ENCODE results near the gene STOX2. TPM values are rescaled to one million over a fixed set of nuclear protein-coding genes. Genes with fewer than 3 reads are reported as not detected.

The STOX2 gene
- total and polyA plus RNA-seq, 2 of the 8 experiments (the other 6 are each of a cell fraction or from before 2014, with no cell fraction given) = 5.5 to 20.0 TPM

- H2BK5ac ChIP-seq (ENCODE audit: low read depth, low read length) = no peak overlapping the region
- H4K91ac ChIP-seq (replicated peaks; ENCODE audit: insufficient read length, low read length) = no peak overlapping the region
- H2AFZ ChIP-seq (ENCODE audit: low read length) = no peak overlapping the region
- H3K18ac ChIP-seq (ENCODE audit: extremely low read depth, low read length) = no peak overlapping the region
- no peak overlapping the region for H3K4me3 ChIP-seq (ENCODE audit: extremely low read depth in 1 of 4, insufficient read depth in 2 of 4, low read depth in 3 of 4, low read length in 4 of 4)
- FAIRE-seq (no peak), DNase-seq (ENCODE audit: low read depth in 1 of 2, low spot score in 2 of 2) (no peak)
- peaks cover 2% of the 10 kb centered on the region; the same call in 1 of the 2 replicates for H3K79me1 ChIP-seq (ENCODE audit: low read depth, low read length)
- H3K79me2 ChIP-seq (ENCODE audit: control insufficient read depth in 1 of 2, insufficient read depth in 2 of 2, low read length in 2 of 2) = peaks cover 3 to 53% of the 10 kb centered on the region in 2 experiments; a peak in 3 of 4 replicates
- H3K36me3 ChIP-seq (ENCODE audit: control insufficient read depth in 2 of 4, insufficient read depth in 4 of 4, low read length in 3 of 4) = no peaks in the 10 kb centered on the region
- peaks cover under 1 to 20% (median 9%) of the 10 kb centered on the region in 4 experiments; a peak in 6 of 7 replicates for H3K27me3 ChIP-seq (replicated peaks in 1 of 4; ENCODE audit: control insufficient read depth in 3 of 4, extremely low read depth in 1 of 4, insufficient read depth in 3 of 4, low read length in 3 of 4)
- no peak overlapping the region for H2AK5ac ChIP-seq (ENCODE audit: low read depth, low read length)
- no peak overlapping the region for H3K27ac ChIP-seq (ENCODE audit: low read depth, low read length)
- 97% methylated on average over 8 of the region's 8 CpGs; no CpG with 5 or more reads in 1 of the 2 experiments for WGBS, 2 experiments (ENCODE audit: extremely low coverage in 1 of 2, insufficient coverage in 1 of 2, insufficient read length in 1 of 2, insufficient replicate concordance in 2 of 2, low coverage in 1 of 2, low lambda C conversion rate in 2 of 2, missing lambda C conversion rate in 1 of 2)
- H4K5ac ChIP-seq (ENCODE audit: insufficient read length, low read depth, low read length) = no peak overlapping the region
- H3K4me1 ChIP-seq (replicated peaks in 1 of 4; ENCODE audit: control insufficient read depth in 3 of 4, insufficient read depth in 4 of 4, low read length in 3 of 4) = peaks cover 2 to 4% (median 3%) of the 10 kb centered on the region in 4 experiments; a peak in 4 of 7 replicates
- no peak overlapping the region for H3K4ac ChIP-seq (replicated peaks; ENCODE audit: insufficient read length, low read depth, low read length)
- H3K14ac ChIP-seq (ENCODE audit: insufficient read length) = no peak overlapping the region
- H3K56ac ChIP-seq (replicated peaks; ENCODE audit: insufficient read length, low read depth, low read length) = no peak overlapping the region
- no peak overlapping the region for H2BK120ac ChIP-seq (replicated peaks; ENCODE audit: low read depth, low read length)
- no peak overlapping the region for H2BK12ac ChIP-seq (ENCODE audit: low read depth, low read length)
- H4K20me1 ChIP-seq (replicated peaks in 1 of 2; ENCODE audit: control insufficient read depth in 1 of 2, insufficient read depth in 2 of 2, low read length in 2 of 2) = no peaks in the 10 kb centered on the region
- no peaks in the 10 kb centered on the region for H3K23me2 ChIP-seq (ENCODE audit: low read depth, low read length)
- H2BK20ac ChIP-seq (ENCODE audit: low read length) = no peak overlapping the region
- no peak overlapping the region for H3K23ac ChIP-seq (ENCODE audit: insufficient read length)
- no peaks in the 10 kb centered on the region for H3K9me3 ChIP-seq (ENCODE audit: insufficient read depth in 2 of 2, low read depth in 1 of 2, low read length in 1 of 2)
- ChIA-PET CTCF (ENCODE audit: partially characterized antibody) (interaction anchor here (1.3 kb wide), 1 partner anchor 188 kb away, joined by 3 read pairs; no protein-coding TSS in a partner anchor), POLR2A (ENCODE audit: partially characterized antibody) (no interaction called here)
- H2BK15ac ChIP-seq (ENCODE audit: low read length) = no peak overlapping the region
- TF ChIP-seq EP300 (IDR thresholded peaks at IDR 0.05; ENCODE audit: borderline replicate concordance in 1 of 2, low read depth in 2 of 2, low read length in 2 of 2) (no peak), RNF2 (IDR thresholded peaks at IDR 0.05; ENCODE audit: borderline replicate concordance, low read depth, low read length, missing control alignments, poor library complexity, severe bottlenecking) (no peak), SAP30 (IDR thresholded peaks at IDR 0.05; ENCODE audit: insufficient read depth, insufficient replicate concordance, low read length) (no peak), CREB1 (IDR thresholded peaks at IDR 0.05) (no peak), CTBP2 (IDR thresholded peaks at IDR 0.05; ENCODE audit: borderline replicate concordance, insufficient read depth, insufficient read length, low read length) (no peak), JUN (IDR thresholded peaks at IDR 0.05; ENCODE audit: low read depth, low read length) (no peak)
- no peak overlapping the region for H4K8ac ChIP-seq (ENCODE audit: extremely low read depth, insufficient read depth, low read length)
- H3K4me2 ChIP-seq (ENCODE audit: insufficient read depth in 1 of 2, low read depth in 2 of 2, low read length in 2 of 2) = no peak overlapping the region
- no peak overlapping the region for H3K9ac ChIP-seq (replicated peaks in 1 of 4; ENCODE audit: extremely low read depth in 1 of 4, low read depth in 3 of 4, low read length in 3 of 4)
These were observed 7.5 kb downstream of the STOX2 start for GRCh38 chr4:183912585-183912984.
